Measurements from ENCODE around the gene SYT1.

DNA sequence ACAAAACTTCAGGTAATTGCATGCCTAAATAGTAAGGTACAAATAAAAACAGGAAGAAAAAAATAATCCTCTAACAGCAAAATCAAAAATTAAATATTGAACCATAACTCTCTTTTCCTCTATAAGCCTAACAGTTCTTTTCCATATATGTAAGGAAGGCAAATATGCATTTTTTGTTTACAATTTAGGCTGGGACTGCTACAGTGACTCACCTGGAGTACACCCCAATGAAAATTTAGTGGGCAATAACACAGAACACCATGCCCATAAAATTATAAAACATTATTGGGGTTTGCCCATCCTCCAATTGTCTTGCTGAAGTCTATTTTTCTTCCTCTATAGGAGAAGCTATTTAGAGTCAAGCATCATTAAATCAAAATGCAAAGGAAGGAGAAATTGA, 549.2 kb downstream of the SYT1 start:
- TF ChIP-seq GATA3 (IDR thresholded peaks at IDR 0.05; ENCODE audit: low read depth, low read length) (no peak), GATA2 (IDR thresholded peaks at IDR 0.05; ENCODE audit: low read depth, low read length) (no peak)
